GM06990 (cell line): Measurements from ENCODE around the gene TLE6.
"Not testable (repeated sequence)": the region's sequence is repeated elsewhere in the genome, so short reads cannot be mapped to it uniquely, and the experiment has no call there.

Experiments
- DNase-seq: peaks from one replicate; pipeline ENCODE4 v3.0.0-alpha.2; 2011; ENCODE audit not compliant: insufficient read length; ENCODE audit errors: extremely low read depth
- H3K27me3 ChIP-seq: replicated peaks from 2 replicates; pipeline ENCODE4 v1.6.0; 2011; ENCODE audit warnings: low read length; ENCODE audit not compliant: control insufficient read depth, insufficient read depth
- H3K36me3 ChIP-seq: 2 replicates; pipeline ENCODE4 v1.5.1; 2011; ENCODE audit warnings: low read length; ENCODE audit not compliant: control insufficient read depth, insufficient read depth
- H3K4me3 ChIP-seq: replicated peaks from 2 replicates; pipeline ENCODE4 v1.5.1; 2011; ENCODE audit warnings: low read depth, mild to moderate bottlenecking, control low read depth, low read length
- CTCF ChIP-seq: IDR thresholded peaks from 2 replicates; pipeline ENCODE4 v1.5.1; 2011; ENCODE audit warnings: low read length, control low read depth, mild to moderate bottlenecking, inconsistent platforms; ENCODE audit not compliant: insufficient read depth, poor library complexity, severe bottlenecking

TLE6 gene

GRCh38 chr19:2988568-2988967, 11.2 kb downstream of the TLE6 start:
- Histone ChIP-seq H3K27me3 (no peaks in the 10 kb centered on the region), H3K4me3 (no peak overlapping the region), H3K36me3 (no peaks in the 10 kb centered on the region)
- no peak for TF ChIP-seq CTCF
- DNase-seq, result no peak

- TF ChIP-seq CTCF, result no peak
- Histone ChIP-seq H3K36me3 (no peaks in the 10 kb centered on the region), H3K27me3 (no peaks in the 10 kb centered on the region), H3K4me3 (no peak overlapping the region)
- DNase-seq, result no peak
Measured at GRCh38 chr19:2989236-2989946, 12.0 kb downstream of the TLE6 start.

GRCh38 chr19:2992333-2992732, 15.0 kb downstream of the TLE6 start:
- not testable (repeated sequence) for H3K27me3 ChIP-seq, H3K4me3 ChIP-seq, H3K36me3 ChIP-seq, DNase-seq

GRCh38 chr19:2992958-2993357, 15.6 kb downstream of the TLE6 start:
- Histone ChIP-seq H3K36me3 (no peaks in the 10 kb centered on the region), H3K27me3 (no peaks in the 10 kb centered on the region), H3K4me3 (no peak overlapping the region)
- DNase-seq, result no peak
- TF ChIP-seq CTCF, result no peak

- TF ChIP-seq CTCF, result no peak
Measured at GRCh38 chr19:2993579-2993978, 16.2 kb downstream of the TLE6 start.

GRCh38 chr19:2994588-2995131, 17.3 kb downstream of the TLE6 start:
- Histone ChIP-seq H3K27me3 (no peaks in the 10 kb centered on the region), H3K4me3 (no peak overlapping the region), H3K36me3 (no peaks in the 10 kb centered on the region)
- TF ChIP-seq CTCF, result no peak
- no peak for DNase-seq

More at GRCh38 chr19:2993579-2993978, 16.2 kb downstream of the TLE6 start:
- H3K36me3 ChIP-seq, result no peaks in the 10 kb centered on the region
- H3K27me3 ChIP-seq, result no peaks in the 10 kb centered on the region
- DNase-seq, result no peak
- no peak overlapping the region for H3K4me3 ChIP-seq
